Testis (tissue), 3 donors: ENCODE measurements around the gene NIPAL1. TPM values are rescaled to one million over a fixed set of nuclear protein-coding genes. Genes with fewer than 3 reads are reported as not detected.

Experiments
- DNase-seq: peaks from one replicate; pipeline ENCODE4 v3.0.0-alpha.2; 2019
- H3K27ac ChIP-seq, 2 donors: fragments of 200-600 bp; sonication (generic); one replicate each; pipeline ENCODE4 v1.5.1; 2019
- H3K27me3 ChIP-seq: fragments of 200-600 bp; sonication (generic); one replicate; pipeline ENCODE4 v1.5.1; 2019
- H3K36me3 ChIP-seq: fragments of 200-600 bp; sonication (generic); one replicate; pipeline ENCODE4 v1.5.1; 2017; ENCODE audit warnings: low read depth; ENCODE audit errors: missing control alignments
- H3K4me1 ChIP-seq: fragments of 200-600 bp; sonication (generic); one replicate; pipeline ENCODE4 v1.5.1; 2019
- H3K4me3 ChIP-seq, 2 donors: fragments of 200-600 bp; sonication (generic); one replicate each; pipeline ENCODE4 v1.5.1; 2017 to 2019
- H3K9me3 ChIP-seq: fragments of 200-600 bp; sonication (generic); one replicate; pipeline ENCODE4 v1.5.1; 2017
- CTCF ChIP-seq, 3 experiments: fragments of 450-650 bp in 2 of 3; fragments of 200-600 bp in 1 of 3; sonication (generic) in 1 of 3; IDR thresholded peaks; one replicate each; pipeline ENCODE4 v1.5.1; 2016 to 2019; ENCODE audit warnings: antibody characterized with exemption in 3 of 3, mild to moderate bottlenecking in 2 of 3, moderate library complexity in 1 of 3
- POLR2A ChIP-seq: fragments of 450-650 bp; IDR thresholded peaks from one replicate; pipeline ENCODE4 v1.6.1; 2017; ENCODE audit warnings: antibody characterized with exemption, mild to moderate bottlenecking, moderate library complexity
- WGBS, 2 donors: methylation state at CpG; one replicate each; pipeline ENCODE4 v1.1.5; 2018; 5-methylcytosine and 5-hydroxymethylcytosine counted together
- intact Hi-C: fragments of 100-400 bp; cut with DNase I; formaldehyde crosslinking; loops from one replicate; pipeline ENCODE4 v1.15.1; 2023; ENCODE audit warnings: low total_unique reads
- polyA plus RNA-seq: library from polyadenylated mRNA; stranded (reverse); fragments of 350-450 nt; fragmentation: Illumina TruSeq; extraction: RNeasy Lipid Tissue Mini Kit (QIAGEN cat#74804); gene quantifications from one replicate; pipeline ENCODE4 v1.2.3, GENCODE V29; 2014; ENCODE audit warnings: low read depth, low replicate concordance; ENCODE audit not compliant: insufficient read depth
- total RNA-seq, 2 donors: library from RNA; depleted of rRNA; stranded (reverse); fragments of >200 nt; gene quantifications; one replicate each; pipeline ENCODE4 v1.2.3, GENCODE V29; 2016

NIPAL1 gene
- total and polyA plus RNA-seq, 3 donors from 2014 or later: 0.79 to 3.2 (median 2.3) TPM

DNA sequence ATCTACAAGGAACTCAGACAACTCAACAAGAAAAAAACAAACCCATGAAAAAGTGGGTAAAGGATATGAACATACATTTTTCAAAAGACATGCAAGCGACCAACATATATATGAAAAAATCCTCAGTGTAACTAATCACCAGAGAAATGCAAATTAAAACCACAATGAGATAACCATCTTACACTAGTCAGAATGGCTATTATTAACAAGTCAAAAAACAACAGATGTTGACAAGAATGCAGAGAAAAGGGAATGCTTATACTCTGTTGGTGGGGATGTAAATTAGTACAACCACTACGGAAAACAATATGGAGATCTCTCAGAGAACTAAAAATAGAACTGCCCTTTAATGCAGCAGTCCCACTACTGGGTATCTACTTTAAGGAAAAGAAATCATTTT, 12.1 kb downstream of the NIPAL1 start:
- no peaks in the 10 kb centered on the region for H3K9me3 ChIP-seq
- no peak overlapping the region for H3K4me3 ChIP-seq
- intact Hi-C loops: no loop called here
- TF ChIP-seq CTCF (IDR thresholded peaks at IDR 0.05) (no peak), POLR2A (no peak)
- no peak for DNase-seq
- 29 to 57% methylated on average over 2 of the region's 2 CpGs for WGBS, 2 donors
- H3K4me1 ChIP-seq: no peaks in the 10 kb centered on the region
- H3K27me3 ChIP-seq: no peaks in the 10 kb centered on the region
- no peak overlapping the region for H3K27ac ChIP-seq
- H3K36me3 ChIP-seq: no peaks in the 10 kb centered on the region

GRCh38 chr4:48030470-48030869, 13.9 kb downstream of the NIPAL1 start:
- intact Hi-C loops: no loop called here
- DNase-seq: no peak
- no peaks in the 10 kb centered on the region for H3K9me3 ChIP-seq
- WGBS, 2 donors: 59 to 61% methylated on average over 3 of the region's 3 CpGs
- H3K27me3 ChIP-seq: no peaks in the 10 kb centered on the region
- H3K4me1 ChIP-seq: no peaks in the 10 kb centered on the region
- H3K36me3 ChIP-seq: no peaks in the 10 kb centered on the region
- H3K4me3 ChIP-seq: no peak overlapping the region
- TF ChIP-seq POLR2A: no peak
- H3K27ac ChIP-seq: no peak overlapping the region

DNA sequence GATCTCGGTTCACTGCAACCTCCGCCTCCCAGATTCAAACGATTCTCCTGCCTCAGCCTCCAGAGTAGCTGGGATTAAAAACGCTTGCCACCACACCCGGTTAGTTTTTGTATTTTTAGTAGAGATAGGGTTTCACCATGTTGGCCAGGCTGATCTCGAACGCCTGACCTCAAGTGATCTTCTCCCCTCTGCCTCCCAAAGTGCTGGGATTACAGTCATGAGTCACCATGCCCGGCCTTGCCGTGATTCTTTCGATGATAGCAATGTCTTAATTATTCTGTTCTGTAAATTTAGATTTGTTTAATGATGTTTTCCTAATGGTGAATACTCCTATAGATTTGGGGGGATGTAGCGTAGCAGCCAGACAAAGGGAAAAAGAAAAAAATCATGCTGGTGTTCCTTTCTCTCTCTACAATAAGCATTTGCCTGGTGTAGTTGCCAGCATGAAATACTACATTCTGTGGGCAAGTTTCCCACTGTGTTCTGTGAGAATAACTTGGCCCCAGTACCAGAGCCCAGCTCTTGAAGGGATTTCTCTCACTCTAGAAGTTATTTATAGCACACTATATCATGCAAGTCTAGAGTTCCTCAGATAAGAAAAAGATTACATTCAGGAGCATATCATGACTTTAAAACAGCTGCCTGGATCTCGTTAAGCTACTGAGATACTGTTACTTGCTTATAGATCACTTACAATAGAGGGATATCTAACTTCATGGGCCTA, 15.4 kb downstream of the NIPAL1 start:
- WGBS, 2 donors: 79 to 86% methylated on average over 12 of the region's 12 CpGs
- Histone ChIP-seq H3K4me3 (no peak overlapping the region), H3K4me1 (no peaks in the 10 kb centered on the region), H3K36me3 (no peaks in the 10 kb centered on the region), H3K9me3 (no peaks in the 10 kb centered on the region), H3K27me3 (no peaks in the 10 kb centered on the region), H3K27ac (no peak overlapping the region)
- TF ChIP-seq CTCF (IDR thresholded peaks at IDR 0.05) (no peak), POLR2A (no peak)
- no peak for DNase-seq
- intact Hi-C loops: no loop called here

DNA sequence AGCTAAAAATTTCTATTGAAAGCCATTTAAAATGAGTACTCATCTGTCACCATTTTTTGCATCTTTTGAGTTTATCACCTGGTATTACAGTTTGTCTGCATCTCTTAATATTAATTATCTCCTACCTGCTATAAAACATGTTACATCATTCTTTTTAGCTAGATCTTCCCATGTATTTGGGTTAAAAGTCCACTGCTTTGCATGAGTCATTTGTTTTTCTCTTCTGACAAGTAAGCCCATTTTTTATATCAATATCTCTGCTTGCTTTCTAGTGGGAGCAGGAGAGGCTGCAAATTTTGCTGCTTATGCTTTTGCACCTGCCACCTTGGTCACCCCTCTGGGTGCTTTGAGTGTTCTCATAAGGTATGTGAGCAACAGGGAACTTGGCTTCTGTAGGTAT, 16.1 kb downstream of the NIPAL1 start:
- Histone ChIP-seq H3K4me1 (no peaks in the 10 kb centered on the region), H3K36me3 (no peaks in the 10 kb centered on the region), H3K27ac (no peak overlapping the region), H3K9me3 (no peaks in the 10 kb centered on the region), H3K27me3 (no peaks in the 10 kb centered on the region), H3K4me3 (no peak overlapping the region)
- TF ChIP-seq POLR2A: no peak
- no peak for TF ChIP-seq CTCF (IDR thresholded peaks at IDR 0.05)
- DNase-seq: no peak
- intact Hi-C loops: no loop called here

DNA sequence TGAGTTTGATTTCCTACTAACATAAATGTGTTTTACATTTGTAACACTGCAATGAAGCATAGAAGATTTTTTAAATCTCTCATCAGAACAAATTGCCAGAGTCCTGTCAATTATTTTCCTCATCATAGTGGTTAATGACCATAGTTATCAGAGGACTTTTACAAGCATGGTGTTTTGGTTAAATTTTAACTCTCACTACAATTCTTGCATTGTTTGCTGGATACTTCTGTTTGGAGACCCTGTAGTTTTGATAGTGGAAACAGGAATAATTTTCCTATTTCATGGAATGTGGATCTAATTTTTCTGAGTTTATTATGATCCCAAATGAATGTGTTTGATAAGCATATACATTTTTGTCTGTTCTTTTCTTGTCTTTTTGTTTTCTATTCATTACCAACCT, 16.8 kb downstream of the NIPAL1 start:
- Histone ChIP-seq H3K36me3 (no peaks in the 10 kb centered on the region), H3K4me1 (no peaks in the 10 kb centered on the region), H3K9me3 (no peaks in the 10 kb centered on the region), H3K4me3 (no peak overlapping the region), H3K27ac (no peak overlapping the region), H3K27me3 (no peaks in the 10 kb centered on the region)
- TF ChIP-seq CTCF (IDR thresholded peaks at IDR 0.05) (no peak), POLR2A (no peak)
- DNase-seq: no peak
- intact Hi-C loops: no loop called here
